ENCODE results near the gene P2RY8.

P2RY8 gene

DNA sequence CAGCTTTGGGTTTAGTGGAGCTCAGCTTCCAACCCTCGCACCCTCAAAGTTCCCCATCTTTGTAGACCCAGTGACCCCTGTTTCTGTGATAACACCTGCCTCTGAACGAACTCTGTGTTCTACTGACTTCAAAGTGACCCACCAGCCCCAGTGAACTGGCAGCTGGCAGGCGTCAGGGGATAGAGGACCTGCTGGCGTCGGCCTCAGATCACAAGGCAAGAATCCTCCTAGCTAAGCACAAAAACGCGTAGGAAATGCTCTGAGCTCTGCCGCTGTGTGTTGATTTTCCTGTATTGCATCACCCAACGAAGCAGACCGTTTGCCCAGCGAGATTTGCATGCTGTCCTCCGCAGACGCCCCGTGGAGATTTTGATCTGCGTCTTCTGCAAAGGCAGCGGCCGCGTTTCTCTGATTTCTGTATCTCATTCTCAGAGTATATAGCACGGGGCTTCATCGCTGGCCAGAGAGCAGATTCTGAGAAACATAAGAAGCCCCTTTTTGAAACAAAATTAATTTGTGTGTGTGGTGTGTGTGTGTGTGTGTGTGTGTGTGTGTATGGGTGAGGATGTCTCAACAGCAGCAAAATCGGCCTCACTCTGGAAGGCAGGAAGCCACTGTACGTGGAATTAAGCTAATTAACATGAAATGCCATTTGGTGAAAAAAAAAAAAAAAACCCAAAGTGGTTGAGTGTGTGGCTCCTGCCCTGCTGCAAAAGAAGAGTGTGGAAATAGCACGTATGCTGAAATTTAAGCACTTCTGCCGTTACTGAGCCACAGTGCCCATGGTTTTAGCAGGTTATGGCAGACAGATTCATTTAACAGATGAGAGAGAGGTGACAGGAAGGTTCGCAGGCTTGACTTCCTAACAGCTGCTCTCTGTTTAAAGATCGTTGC lies 55.1 kb downstream of the P2RY8 start:
- peak overlapping the region; percentile 68 for H3K9ac ChIP-seq (ENCODE audit: insufficient read length, low read depth)
- TF ChIP-seq YY1 (IDR thresholded peaks at IDR 0.05; ENCODE audit: insufficient read depth, insufficient read length) (no peak), ZNF274 (IDR thresholded peaks at IDR 0.05; ENCODE audit: low read depth, low read length) (no peak), SUZ12 (IDR thresholded peaks at IDR 0.05; ENCODE audit: extremely low read depth, insufficient read depth, insufficient read length) (no peak)
- peak overlapping the region; percentile 24 for H3K4me3 ChIP-seq (ENCODE audit: insufficient read length, low read depth)
- H3K4me1 ChIP-seq (ENCODE audit: insufficient read depth, insufficient read length), result peaks cover 3% of the 10 kb centered on the region
- peak; percentile 68 for DNase-seq (ENCODE audit: low read depth, low spot score)
- H3K9me3 ChIP-seq (ENCODE audit: insufficient read depth, low read length), result peaks cover 20% of the 10 kb centered on the region; the same call in 1 of the 2 replicates
- no peaks in the 10 kb centered on the region for H3K36me3 ChIP-seq (ENCODE audit: insufficient read depth, insufficient read length, low read length)
- no peaks in the 10 kb centered on the region for H3K27me3 ChIP-seq (ENCODE audit: insufficient read depth, insufficient read length)

- Histone ChIP-seq H3K9me3 (ENCODE audit: insufficient read depth, low read length) (peaks cover 14% of the 10 kb centered on the region; the same call in 1 of the 2 replicates), H3K9ac (ENCODE audit: insufficient read length, low read depth) (no peak overlapping the region), H3K4me1 (ENCODE audit: insufficient read depth, insufficient read length) (no peaks in the 10 kb centered on the region), H3K27me3 (ENCODE audit: insufficient read depth, insufficient read length) (no peaks in the 10 kb centered on the region), H3K4me3 (ENCODE audit: insufficient read length, low read depth) (no peak overlapping the region), H3K36me3 (ENCODE audit: insufficient read depth, insufficient read length, low read length) (no peaks in the 10 kb centered on the region)
- TF ChIP-seq ZNF274 (IDR thresholded peaks at IDR 0.05; ENCODE audit: low read depth, low read length) (no peak), SUZ12 (IDR thresholded peaks at IDR 0.05; ENCODE audit: extremely low read depth, insufficient read depth, insufficient read length) (no peak), YY1 (IDR thresholded peaks at IDR 0.05; ENCODE audit: insufficient read depth, insufficient read length) (no peak)
- DNase-seq (ENCODE audit: low read depth, low spot score), result no peak
Observed at GRCh38 chrX:1480082-1480785, 56.8 kb downstream of the P2RY8 start.

GRCh38 chrX:1477801-1478458 lies 59.1 kb downstream of the P2RY8 start:
- no peaks in the 10 kb centered on the region for H3K36me3 ChIP-seq (ENCODE audit: insufficient read depth, insufficient read length, low read length)
- no peak overlapping the region for H3K9ac ChIP-seq (ENCODE audit: insufficient read length, low read depth)
- DNase-seq (ENCODE audit: low read depth, low spot score), result no peak
- H3K4me3 ChIP-seq (ENCODE audit: insufficient read length, low read depth), result no peak overlapping the region
- H3K27me3 ChIP-seq (ENCODE audit: insufficient read depth, insufficient read length), result no peaks in the 10 kb centered on the region
- H3K4me1 ChIP-seq (ENCODE audit: insufficient read depth, insufficient read length), result no peaks in the 10 kb centered on the region
- TF ChIP-seq YY1 (IDR thresholded peaks at IDR 0.05; ENCODE audit: insufficient read depth, insufficient read length) (no peak), SUZ12 (IDR thresholded peaks at IDR 0.05; ENCODE audit: extremely low read depth, insufficient read depth, insufficient read length) (no peak), ZNF274 (IDR thresholded peaks at IDR 0.05; ENCODE audit: low read depth, low read length) (no peak)
- peaks cover 14% of the 10 kb centered on the region; the same call in 1 of the 2 replicates for H3K9me3 ChIP-seq (ENCODE audit: insufficient read depth, low read length)

- Histone ChIP-seq H3K4me1 (ENCODE audit: insufficient read depth, insufficient read length) (no peaks in the 10 kb centered on the region), H3K36me3 (ENCODE audit: insufficient read depth, insufficient read length, low read length) (no peaks in the 10 kb centered on the region), H3K4me3 (ENCODE audit: insufficient read length, low read depth) (no peak overlapping the region), H3K9me3 (ENCODE audit: insufficient read depth, low read length) (peaks cover 14% of the 10 kb centered on the region; the same call in 1 of the 2 replicates), H3K9ac (ENCODE audit: insufficient read length, low read depth) (no peak overlapping the region), H3K27me3 (ENCODE audit: insufficient read depth, insufficient read length) (no peaks in the 10 kb centered on the region)
- DNase-seq (ENCODE audit: low read depth, low spot score), result no peak
- TF ChIP-seq SUZ12 (IDR thresholded peaks at IDR 0.05; ENCODE audit: extremely low read depth, insufficient read depth, insufficient read length) (no peak), YY1 (IDR thresholded peaks at IDR 0.05; ENCODE audit: insufficient read depth, insufficient read length) (no peak), ZNF274 (IDR thresholded peaks at IDR 0.05; ENCODE audit: low read depth, low read length) (no peak)
Observed at GRCh38 chrX:1477229-1477628, 59.8 kb downstream of the P2RY8 start.

DNA sequence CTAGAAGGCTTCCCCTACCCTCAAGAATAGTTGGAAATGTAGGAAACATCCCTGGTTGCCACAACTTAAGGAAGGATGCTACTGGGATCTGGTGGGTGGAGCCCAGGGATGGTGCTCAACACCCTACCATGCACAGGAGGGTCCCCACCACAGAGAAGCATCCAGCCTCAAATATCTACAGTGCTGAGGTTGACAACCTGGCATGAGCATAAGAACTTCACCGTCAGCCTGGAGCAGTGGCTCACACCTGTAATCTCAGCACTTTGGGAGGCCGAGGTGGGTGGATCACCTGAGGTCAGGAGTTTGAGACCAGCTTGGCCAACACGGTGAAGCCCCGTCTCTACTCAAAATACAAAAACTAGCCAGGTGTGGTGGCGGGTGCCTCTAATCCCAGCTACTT lies 60.3 kb downstream of the P2RY8 start:
- TF ChIP-seq ZNF274 (IDR thresholded peaks at IDR 0.05; ENCODE audit: low read depth, low read length), result no peak
- no peak for TF ChIP-seq YY1 (IDR thresholded peaks at IDR 0.05; ENCODE audit: insufficient read depth, insufficient read length)
- TF ChIP-seq SUZ12 (IDR thresholded peaks at IDR 0.05; ENCODE audit: extremely low read depth, insufficient read depth, insufficient read length), result no peak
- Histone ChIP-seq H3K4me1 (ENCODE audit: insufficient read depth, insufficient read length) (no peaks in the 10 kb centered on the region), H3K9ac (ENCODE audit: insufficient read length, low read depth) (no peak overlapping the region), H3K36me3 (ENCODE audit: insufficient read depth, insufficient read length, low read length) (no peaks in the 10 kb centered on the region), H3K4me3 (ENCODE audit: insufficient read length, low read depth) (no peak overlapping the region), H3K9me3 (ENCODE audit: insufficient read depth, low read length) (peaks cover 14% of the 10 kb centered on the region; the same call in 1 of the 2 replicates), H3K27me3 (ENCODE audit: insufficient read depth, insufficient read length) (no peaks in the 10 kb centered on the region)
- DNase-seq (ENCODE audit: low read depth, low spot score), result no peak

DNA sequence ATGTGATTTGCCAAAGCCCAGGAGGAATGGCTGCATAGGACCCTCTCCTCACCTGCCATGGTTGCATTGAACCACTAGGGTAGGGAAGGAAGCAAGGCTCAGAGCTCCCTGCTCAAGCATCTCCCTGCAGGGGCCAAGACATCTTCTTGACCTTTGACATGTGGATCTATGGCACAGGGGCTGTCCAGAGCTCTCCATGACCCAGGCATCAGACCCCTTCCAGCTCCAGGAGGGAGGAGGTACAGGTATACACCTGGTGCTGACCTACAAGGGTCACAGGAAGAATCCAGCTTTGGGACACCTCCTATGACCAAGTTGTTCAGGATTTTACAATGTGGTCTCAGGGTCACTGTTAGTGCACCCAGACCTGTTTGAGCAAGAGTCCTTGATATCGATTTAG lies 61.1 kb downstream of the P2RY8 start:
- Histone ChIP-seq H3K9ac (ENCODE audit: insufficient read length, low read depth) (no peak overlapping the region), H3K4me1 (ENCODE audit: insufficient read depth, insufficient read length) (no peaks in the 10 kb centered on the region), H3K36me3 (ENCODE audit: insufficient read depth, insufficient read length, low read length) (no peaks in the 10 kb centered on the region), H3K4me3 (ENCODE audit: insufficient read length, low read depth) (no peak overlapping the region), H3K27me3 (ENCODE audit: insufficient read depth, insufficient read length) (no peaks in the 10 kb centered on the region), H3K9me3 (ENCODE audit: insufficient read depth, low read length) (peaks cover 14% of the 10 kb centered on the region; the same call in 1 of the 2 replicates)
- no peak for DNase-seq (ENCODE audit: low read depth, low spot score)
- TF ChIP-seq SUZ12 (IDR thresholded peaks at IDR 0.05; ENCODE audit: extremely low read depth, insufficient read depth, insufficient read length), result no peak
- TF ChIP-seq YY1 (IDR thresholded peaks at IDR 0.05; ENCODE audit: insufficient read depth, insufficient read length), result no peak
- TF ChIP-seq ZNF274 (IDR thresholded peaks at IDR 0.05; ENCODE audit: low read depth, low read length), result no peak

Data from NT2/D1 (cell line).